Measurements from ENCODE around the gene RAPGEF1. TPM values are rescaled to one million over a fixed set of nuclear protein-coding genes. Genes with fewer than 3 reads are reported as not detected.
A peak's percentile ranks its signal among the peaks of the same experiment; 100 is the strongest.

The RAPGEF1 gene
- total and polyA plus RNA-seq, 9 of the 15 experiments (the other 6 are each of a cell fraction or from before 2014, with no cell fraction given): 0.06 to 44.1 (median 19.9) TPM

- no peak for TF ChIP-seq ZNF318 (IDR thresholded peaks at IDR 0.05; ENCODE audit: borderline replicate concordance in 1 of 2, low read depth in 1 of 2)
- TF ChIP-seq SRF (CRISPR knock-in tag; IDR thresholded peaks at IDR 0.05): no peak
- TF ChIP-seq POLR2H (tag; IDR thresholded peaks at IDR 0.05; ENCODE audit: low read depth): no peak
- no peak for TF ChIP-seq ZNF280A (IDR thresholded peaks at IDR 0.05; ENCODE audit: low read depth, partially characterized antibody)
- no peak for TF ChIP-seq ZNF511 (CRISPR knock-in tag; IDR thresholded peaks at IDR 0.05)
- no peak for TF ChIP-seq DACH1 (IDR thresholded peaks at IDR 0.05; ENCODE audit: partially characterized antibody)
- no peak for TF ChIP-seq ZNF197 (CRISPR knock-in tag; IDR thresholded peaks at IDR 0.05; ENCODE audit: low read depth)
- TF ChIP-seq DPF2 (IDR thresholded peaks at IDR 0.05): no peak
- TF ChIP-seq GABPB2 (CRISPR knock-in tag; conservative IDR thresholded peaks at IDR 0.05): no peak
- TF ChIP-seq MAFK (IDR thresholded peaks at IDR 0.05; ENCODE audit: low read length): no peak
- TF ChIP-seq E2F4 (CRISPR knock-in tag; IDR thresholded peaks at IDR 0.05; ENCODE audit: low read depth): no peak
- no peak for TF ChIP-seq CREB5 (CRISPR knock-in tag; IDR thresholded peaks at IDR 0.05)
- TF ChIP-seq PCBP1 (IDR thresholded peaks at IDR 0.05; ENCODE audit: low read depth, low read length, poor library complexity, severe bottlenecking): peak; percentile 83
Observed at GRCh38 chr9:131530920-131531832, 208.7 kb downstream of the RAPGEF1 start, which contains the start of gene UCK1 (continued).
